GM18858 (cell line): ENCODE measurements around the gene CDC73.
A peak's percentile ranks its signal among the peaks of the same experiment; 100 is the strongest.

Experiments used
- ATAC-seq: cut with Tn5 transposase; IDR thresholded peaks from one replicate; pipeline ENCODE4 v1.9.1; 2021; ENCODE audit not compliant: unreplicated experiment

The CDC73 gene

DNA sequence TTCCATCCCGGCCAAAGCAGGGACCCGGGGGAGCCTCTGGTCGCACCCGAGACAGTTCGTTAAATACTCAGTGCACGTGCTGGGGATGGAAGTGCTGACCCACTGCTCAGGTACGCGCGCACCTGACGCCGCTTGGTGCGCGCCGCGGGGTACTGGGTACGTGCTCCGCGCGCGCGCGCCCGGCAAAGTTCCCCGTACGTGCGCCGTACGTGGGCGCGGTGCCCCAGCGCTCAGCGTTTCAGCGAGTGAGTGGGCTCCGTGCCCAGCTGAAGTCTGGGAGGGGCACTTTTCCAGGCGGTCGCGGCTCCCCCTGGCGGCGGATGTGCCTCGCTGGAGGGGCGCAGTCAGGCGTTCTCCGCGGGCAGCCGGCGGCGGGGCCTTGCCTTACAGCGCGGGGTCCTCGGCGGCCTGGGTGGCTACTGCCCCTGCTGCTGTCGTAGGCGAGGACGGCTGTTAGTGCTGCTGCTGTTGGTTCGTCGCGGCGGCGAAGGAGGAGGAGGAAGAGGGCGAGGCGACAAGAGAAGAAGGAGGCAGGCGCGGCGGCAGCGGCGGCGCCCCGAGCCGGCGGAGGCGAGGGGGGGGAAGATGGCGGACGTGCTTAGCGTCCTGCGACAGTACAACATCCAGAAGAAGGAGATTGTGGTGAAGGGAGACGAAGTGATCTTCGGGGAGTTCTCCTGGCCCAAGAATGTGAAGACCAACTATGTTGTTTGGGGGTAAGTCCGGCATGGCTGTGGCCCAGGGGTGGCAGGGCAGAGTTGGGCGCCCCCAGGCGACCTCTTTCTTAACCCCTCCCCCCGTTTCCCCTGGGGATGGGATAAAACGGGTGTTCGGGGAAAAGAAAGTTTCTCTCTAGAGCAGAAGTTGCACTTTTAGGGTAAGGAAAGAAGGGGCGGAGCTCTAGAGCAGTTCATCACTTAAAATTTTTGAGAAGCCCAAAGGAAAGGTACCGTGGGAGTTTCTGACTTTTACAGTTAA, at the start of gene CDC73:
Gene CDC73 (plus strand): TSS at position 416 of the 978 bp plus-strand sequence. CDS start 170 bp downstream, at position 586.
- peak; percentile 87 for ATAC-seq

DNA sequence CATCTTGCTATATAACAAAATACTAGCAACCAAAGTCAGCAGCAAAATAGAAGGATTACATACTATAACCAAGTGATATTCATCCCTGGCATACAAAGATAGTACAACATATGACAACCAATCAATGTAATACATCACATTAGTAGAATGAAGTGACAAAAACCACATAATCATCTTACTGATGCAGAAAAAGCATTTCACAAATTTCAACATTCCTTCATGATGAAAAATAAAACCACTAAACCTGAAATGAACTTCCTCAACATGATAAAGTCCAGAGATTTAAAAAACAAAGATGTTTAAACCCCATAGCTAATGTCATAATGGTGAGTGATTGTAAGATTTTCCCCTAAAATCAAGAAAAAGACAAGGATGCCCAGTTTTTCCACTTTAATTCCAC, 43.8 kb upstream of the CDC73 start:
- no peak for ATAC-seq

DNA sequence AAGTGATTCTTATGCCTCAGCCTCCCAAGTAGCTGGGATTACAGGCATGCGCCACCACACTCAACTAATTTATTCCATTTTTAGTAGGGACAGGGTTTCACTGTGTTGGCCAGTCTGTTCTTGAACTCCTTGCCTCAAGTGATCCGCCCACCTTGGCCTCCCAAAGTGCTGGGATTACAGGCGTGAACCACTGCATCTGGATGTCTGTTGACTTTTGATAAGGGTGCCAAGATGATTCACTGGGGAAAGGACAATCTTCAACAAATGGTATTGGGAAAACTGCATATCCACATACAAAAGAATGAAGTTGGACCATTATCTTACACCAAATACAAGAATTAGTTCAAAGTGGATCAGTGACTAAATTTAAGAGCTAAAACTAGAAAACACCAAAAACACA, 42.6 kb upstream of the CDC73 start:
- no peak for ATAC-seq

DNA sequence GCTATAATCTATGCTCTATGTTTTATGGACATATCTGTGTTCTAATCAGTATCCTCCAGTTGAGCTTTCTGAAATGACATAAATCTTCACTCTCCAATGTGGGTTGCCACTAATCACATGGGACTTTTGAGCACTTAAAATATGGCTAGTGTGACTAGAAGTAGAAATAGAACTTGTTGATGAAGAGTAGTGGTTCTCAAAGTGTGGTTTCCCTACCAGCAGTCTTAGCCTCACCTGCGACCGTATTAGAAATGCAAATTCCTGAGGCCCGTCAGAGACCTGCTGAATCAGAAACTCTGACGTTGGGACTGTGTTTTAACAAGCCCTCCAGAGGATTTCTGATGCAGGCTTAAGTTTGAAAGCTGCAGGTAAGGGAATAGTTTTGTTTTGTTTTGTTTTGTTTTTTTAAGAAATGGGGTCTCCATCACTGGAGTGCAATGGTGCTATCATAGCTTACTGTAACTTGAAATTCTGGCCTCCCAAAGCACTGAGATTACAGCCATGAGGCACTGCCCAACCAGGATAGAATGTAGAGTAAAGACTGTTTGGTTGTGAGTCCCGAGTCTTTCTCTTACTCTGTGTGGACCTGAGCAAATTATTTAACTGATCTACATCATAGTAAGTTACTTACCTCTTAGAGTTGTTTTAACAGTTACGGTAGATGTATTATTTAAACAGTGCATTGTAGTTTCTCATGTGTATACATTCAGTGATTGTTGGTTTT, 38.3 kb upstream of the CDC73 start:
- ATAC-seq = peak; percentile 91

DNA sequence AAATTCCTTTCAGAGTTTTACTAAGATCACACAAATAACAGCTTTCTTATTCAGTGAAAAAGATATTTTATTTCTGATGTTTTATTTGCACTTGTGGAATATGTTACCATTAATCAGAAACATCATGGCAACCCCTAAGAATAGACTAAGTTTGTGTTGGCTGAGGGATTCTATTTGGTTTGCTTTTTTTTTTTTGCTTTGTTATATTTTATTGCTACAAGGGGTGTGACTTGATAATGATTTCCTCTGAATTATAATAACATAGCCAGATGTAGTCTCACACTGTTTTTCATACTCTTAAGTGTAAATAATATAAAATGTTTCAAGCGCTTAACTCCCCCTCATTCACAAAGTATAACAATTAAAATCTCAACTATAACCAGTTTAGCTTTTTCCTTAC, 36.6 kb upstream of the CDC73 start:
- no peak for ATAC-seq

DNA sequence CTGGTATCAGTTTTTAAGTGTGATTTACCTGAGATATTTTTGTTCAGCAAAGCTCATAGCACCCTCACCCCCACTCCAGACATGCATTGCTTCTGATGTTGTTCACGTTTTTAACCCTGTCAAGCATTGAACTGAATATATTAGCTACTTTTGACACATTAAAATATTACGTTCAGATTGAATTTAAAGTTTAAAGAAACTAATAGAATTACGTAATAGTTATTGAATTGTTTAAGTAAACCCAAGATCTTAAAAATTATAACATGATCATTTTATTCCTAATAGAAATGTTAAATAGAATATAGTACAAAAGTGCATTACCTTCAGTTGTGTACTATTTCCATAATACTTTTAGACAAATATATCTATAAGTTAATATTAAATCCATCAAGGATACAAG, 35.5 kb upstream of the CDC73 start:
- ATAC-seq = no peak

DNA sequence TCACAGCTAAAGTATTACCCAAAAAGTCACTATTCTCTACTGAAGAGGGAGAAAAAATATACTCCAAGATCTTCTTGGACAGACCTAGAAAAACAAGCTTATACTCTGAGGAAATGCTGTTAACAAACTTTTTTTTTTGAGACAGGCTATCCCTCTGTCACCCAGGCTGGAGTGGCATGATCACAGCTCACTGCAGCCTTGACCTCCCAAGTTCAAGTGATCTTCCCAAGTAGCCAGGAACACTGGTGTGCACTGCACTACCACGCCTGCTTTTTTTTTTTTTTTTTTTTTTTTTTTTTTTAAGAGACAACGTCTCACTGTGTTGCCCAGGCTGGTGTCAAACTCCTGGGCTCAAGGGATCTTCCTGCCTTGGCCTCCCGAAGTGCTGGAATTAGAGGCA, 33.9 kb upstream of the CDC73 start:
- no peak for ATAC-seq

DNA sequence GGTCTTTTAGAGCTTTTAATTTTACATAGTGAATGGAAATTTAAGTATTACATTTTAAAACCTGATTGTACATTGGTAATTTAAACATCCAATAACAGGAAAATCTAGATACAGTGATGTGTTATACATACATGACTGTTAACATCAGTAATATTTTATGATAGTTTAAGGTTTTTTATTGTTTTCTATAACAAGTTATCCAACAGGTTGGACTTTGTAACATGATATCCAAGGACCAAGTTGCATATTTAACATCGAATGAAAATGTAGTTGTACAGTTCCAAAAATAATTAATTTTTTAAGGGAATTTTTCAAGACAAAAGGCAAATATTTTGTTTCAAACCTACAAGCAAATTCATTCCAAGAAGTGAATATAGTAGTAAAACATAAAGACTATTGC, 31.0 kb upstream of the CDC73 start:
- no peak for ATAC-seq

DNA sequence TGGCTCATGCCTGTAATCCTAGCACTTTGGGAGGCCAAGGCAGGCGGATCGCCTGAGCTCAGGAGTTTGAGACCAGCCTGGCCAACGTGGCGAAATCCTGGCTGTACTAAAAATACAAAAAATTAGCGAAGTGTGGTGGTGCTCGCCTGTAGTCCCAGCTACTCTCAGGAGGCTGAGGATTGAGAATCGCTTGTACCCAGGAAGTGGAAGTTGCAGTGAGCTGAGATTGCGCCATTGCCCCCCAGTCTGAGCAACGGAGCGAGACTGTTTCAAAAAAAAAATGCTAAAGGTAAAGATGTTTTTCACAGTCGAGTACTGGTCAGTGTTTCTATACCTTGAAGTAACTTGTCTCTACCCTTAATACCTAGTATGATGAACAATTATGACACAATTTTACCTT, 27.7 kb upstream of the CDC73 start:
- ATAC-seq = no peak

DNA sequence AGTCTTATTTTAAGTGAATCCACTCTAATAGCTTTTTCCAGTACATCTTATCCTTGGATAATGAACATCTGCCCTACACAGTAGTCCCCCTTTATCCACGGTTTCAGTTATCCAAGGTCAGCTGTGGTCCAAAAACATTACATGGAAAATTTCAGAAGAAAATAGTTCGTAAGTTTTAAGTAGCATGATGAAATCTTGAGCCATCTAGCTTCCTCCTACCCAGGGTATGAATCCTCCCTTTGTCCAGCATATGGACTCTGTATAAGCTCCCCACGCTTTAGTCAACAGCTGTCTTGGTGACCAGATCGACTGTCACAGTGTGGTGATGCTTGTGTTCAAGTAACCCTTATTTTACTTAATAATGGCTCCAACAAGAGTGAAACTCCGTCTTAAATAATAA, 19.2 kb upstream of the CDC73 start:
- no peak for ATAC-seq

DNA sequence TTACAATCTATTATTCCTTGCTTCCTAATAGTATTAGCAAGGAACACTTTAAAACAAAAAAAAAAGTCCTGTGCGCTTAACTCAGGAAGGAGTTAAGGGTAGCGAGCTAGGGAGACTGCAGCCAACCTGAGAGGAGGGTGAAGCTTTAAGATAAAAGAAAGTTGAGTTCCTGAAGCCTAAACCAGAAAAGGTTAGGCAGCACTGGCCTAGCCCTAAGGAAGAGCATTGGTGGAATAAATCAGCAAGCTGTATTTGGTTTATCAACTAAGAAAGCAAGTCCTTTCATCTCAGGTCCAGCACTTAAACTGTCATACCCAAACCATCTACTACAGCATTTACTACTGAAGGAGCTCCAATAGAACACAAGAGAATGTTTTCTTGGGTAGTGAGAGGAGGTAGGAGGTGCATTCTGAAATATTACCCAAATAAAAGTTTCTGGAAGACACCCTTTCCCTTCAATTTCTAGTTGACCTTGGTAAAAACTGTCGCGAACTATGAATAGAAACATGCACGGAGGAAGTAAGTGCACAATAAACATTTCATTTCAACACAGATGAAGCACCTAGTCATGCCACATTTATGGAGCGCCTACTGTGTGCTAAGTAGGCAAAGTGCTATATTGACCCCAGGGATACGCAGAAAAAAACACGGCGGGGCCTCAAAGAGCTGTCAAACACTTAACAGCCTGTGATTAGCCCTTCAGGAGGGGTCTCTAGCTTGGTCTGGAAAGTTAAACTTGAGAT, 17.9 kb upstream of the CDC73 start:
- ATAC-seq = no peak

DNA sequence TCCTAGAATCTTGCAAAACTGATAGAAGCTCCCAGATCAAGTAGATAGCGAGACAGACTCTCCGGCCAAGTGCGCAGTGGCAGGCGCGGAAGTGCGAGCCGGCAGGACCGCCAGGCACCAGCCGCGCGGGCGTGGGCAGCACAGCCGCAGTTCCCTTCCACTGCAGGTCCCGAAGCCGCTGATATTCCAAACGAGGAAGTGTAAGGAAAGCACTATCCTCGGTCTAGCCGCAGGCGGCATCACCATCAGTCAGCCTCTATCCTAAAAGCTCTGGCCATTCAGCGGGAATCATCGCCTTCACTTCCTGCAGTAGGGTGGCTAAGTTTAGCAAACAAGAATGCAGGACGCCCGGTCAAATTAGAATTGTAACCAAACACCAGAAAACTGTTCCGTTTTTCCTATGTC, 17.3 kb upstream of the CDC73 start:
- peak; percentile 27 for ATAC-seq

DNA sequence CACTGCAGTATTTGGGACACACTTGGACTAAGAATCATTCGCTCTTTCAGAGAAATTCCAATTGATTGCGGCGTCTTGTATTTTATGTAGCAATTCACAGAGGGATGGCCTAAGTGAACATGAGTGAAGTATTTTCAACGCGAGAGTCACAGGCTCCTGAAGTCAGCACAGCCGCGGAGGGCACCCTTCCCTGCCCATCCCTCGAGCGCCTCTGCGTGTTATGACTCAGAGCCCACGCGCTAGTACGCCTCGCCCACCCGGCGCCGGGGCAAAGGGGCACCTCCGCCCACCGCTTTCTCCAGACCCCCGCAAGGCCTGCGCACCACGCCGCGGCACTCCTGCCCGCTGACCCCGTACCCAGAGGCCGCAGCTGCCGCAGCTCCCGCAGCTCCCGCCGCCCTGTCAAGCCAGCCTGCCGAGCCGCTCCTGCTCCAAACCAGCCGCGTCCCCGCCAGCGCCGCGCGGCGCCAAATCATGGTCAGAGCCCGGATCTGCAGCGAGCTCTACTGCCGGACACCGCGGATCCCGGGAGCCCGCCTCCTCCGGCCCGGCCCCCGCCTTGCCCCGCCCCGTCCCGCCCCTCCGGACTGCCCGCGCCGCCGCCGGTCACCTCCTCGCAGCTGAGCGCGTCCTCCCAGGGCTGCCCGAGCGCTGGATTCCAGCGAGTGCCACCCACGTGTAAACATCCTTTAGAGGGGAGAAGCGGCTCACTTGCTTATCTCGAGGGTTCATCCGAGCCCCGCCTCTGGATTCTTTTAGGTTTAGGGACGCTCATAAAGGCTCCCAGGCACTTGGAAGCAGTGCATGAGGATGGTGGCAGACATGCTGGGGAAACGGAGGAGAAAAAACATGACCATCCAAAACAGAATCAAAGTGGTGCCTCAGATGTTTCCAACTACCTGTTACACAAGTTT, 16.7 kb upstream of the CDC73 start, which contains the start of gene GLRX2:
Gene GLRX2 (minus strand): TSS at position 508 of the 914 bp plus-strand sequence. CDS start 32 bp downstream, at position 476.
- peak; percentile 72 for ATAC-seq

DNA sequence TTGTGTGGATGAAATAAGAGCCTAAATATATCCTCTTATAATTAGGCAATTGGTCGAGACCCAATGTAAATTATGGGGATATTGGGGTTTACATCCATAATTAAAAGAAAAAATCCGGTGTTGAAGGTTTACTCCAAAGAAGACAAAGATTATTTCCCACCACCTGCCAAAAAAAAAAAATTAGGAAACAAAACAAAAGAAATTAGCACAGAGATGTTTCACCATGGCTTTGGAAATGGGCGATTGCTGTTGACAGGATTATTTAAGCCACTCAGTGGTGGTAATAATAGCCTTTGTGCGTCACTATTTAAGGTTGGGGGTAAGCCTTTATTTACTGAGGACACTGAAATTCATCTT, 16.0 kb upstream of the CDC73 start:
- ATAC-seq = no peak

DNA sequence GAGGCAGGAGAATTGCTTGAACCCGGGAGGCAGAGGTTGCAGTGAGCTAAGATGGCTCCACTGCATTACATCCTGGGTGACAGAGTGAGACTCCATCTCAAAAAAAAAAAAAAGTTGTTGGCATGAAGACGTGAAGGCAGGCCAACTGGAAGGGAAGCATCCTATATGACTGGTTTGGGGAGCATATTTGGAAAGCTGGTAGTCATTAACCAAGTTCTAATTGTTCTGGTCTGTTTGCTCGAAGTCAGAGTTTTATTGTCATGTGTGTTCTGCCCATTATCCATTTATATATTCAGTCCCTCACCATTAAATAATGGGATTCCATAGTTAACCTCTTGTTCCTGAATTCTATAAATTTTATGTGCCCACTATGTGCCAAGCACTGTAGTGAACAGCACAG, 13.4 kb upstream of the CDC73 start:
- ATAC-seq = no peak

DNA sequence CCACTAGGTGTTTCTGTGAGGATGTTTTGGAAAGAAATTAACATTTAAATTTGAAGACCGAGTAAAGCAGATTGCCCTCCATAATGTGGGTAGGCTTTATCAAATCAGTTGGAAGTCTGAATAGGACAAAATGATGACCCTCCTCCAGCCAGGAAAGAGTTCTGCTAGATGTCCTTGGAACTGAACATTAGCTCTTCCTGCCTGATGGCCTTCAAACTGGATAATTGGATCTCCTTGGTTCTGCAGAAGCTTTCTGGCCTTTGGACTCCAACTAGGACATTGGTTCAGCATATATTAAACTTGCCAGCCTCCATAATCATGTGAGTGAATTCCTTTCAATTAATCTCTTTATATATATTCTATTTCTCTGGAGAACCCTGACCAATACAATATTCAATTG, 12.2 kb upstream of the CDC73 start:
- no peak for ATAC-seq

DNA sequence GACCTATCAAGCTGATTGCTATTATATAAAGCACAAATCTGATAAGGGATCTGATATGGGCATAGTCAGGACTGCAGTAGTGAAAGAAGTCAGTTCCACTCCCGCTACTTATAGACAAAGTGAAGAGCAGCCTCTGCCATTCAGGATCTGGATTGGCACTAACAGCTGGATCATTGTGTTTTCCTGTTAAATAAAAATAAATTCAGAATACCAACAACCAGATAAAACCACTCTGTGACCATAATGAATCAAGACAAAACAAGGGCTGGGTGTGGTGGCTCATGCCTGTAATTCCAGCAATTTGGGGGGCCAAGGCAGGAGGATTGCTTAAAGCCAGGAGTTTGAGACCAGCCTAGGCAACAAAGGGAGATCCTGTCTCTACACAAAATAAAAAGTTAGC, 11.6 kb upstream of the CDC73 start:
- no peak for ATAC-seq

DNA sequence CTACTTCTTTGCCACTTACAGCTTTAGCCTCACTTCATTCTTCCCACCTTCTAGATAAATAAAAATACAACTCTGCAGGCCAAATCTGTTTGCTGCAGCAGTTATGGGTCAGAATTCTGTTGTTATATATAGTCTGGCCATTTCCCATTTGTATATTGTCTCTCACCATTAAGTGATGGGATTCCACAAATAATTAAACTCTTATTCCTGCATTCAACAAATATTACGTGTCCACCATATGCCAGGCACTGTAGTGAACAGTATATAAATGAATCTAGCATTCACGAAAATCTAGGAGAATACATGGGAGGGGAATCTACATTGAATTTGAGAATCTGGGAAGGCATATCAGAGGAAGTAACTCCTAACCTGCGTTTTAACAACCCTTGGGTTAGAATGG, 11.0 kb upstream of the CDC73 start:
- ATAC-seq = no peak

DNA sequence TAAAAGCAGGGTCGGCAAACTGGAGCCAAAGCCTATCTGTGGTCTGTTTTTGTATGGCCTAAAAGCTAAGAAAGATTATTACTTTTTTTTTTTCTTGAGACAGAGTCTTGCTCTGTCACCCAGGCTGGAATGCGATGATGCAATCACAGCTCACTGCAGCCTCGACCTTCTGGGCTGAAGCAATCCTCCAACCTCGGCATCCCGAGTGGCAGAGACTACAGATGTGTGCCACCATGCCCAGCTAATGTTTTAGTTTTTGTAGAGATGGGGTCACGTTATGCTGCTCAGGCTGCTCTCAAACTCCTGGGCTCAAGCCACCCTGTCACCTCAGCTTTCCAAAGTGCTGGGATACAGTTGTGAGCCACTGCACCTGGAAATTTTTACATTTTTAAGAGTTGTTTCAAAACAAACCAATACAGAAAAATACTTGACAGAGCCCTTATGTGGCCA, 10.2 kb upstream of the CDC73 start:
- no peak for ATAC-seq

DNA sequence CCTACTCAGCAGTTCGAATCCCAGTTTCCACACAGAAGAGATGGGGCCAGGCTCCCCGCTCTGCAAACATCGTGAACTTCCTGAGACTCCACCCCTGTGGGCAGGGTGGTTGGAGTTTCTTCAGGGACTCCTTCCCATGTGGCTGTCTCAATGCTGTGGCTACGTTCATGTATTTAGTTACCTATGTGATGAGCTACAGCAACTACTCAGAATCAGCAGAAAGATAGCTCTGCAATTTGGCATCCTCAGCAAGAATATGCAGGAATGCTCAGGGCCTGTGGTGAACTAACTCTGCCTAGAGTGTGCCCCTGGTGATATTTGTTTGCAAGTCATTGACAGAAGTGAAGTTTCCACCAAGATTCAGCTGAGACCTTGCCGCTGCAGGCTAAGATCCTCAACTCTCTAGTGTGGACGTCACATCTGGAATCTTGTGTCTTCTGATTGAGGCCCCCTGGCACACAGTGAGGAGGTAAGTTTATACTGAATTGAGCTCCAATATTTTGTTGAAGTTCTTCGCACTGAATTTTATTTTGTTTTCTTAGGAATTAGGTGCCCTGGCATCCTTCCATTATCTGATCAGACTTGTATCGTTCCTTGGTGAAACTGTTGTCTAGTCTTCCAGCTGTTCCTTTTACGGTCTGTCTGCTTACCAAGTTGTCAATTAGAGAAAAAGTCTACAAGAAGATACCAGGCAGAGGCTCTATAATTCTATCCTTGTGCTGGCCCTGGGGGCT, 8.4 kb upstream of the CDC73 start:
- no peak for ATAC-seq
